Measurements from ENCODE around the gene EGFR.

GRCh38 chr7:55088620-55089019 is 69.8 kb downstream of the EGFR start:
- TF ChIP-seq POLR2A (IDR thresholded peaks at IDR 0.05; ENCODE audit: low read length) (no peak), RAD21 (conservative IDR thresholded peaks at IDR 0.05 in 1 of 2, IDR thresholded peaks at IDR 0.05 in 1 of 2) (no peak)
- TF ChIP-seq, protein P1, sequence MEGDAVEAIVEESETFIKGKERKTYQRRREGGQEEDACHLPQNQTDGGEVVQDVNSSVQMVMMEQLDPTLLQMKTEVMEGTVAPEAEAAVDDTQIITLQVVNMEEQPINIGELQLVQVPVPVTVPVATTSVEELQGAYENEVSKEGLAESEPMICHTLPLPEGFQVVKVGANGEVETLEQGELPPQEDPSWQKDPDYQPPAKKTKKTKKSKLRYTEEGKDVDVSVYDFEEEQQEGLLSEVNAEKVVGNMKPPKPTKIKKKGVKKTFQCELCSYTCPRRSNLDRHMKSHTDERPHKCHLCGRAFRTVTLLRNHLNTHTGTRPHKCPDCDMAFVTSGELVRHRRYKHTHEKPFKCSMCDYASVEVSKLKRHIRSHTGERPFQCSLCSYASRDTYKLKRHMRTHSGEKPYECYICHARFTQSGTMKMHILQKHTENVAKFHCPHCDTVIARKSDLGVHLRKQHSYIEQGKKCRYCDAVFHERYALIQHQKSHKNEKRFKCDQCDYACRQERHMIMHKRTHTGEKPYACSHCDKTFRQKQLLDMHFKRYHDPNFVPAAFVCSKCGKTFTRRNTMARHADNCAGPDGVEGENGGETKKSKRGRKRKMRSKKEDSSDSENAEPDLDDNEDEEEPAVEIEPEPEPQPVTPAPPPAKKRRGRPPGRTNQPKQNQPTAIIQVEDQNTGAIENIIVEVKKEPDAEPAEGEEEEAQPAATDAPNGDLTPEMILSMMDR (IDR thresholded peaks at IDR 0.05) = no peak

All from A549 (cell line).